Tibial nerve (tissue), 4 donors: ENCODE data around the gene KRT85. TPM values are rescaled to one million over a fixed set of nuclear protein-coding genes. Genes with fewer than 3 reads are reported as not detected.

Experiments
- DNase-seq, 2 donors: peaks; one replicate each; pipeline ENCODE4 v3.0.0-alpha.2; 2019; ENCODE audit warnings: low spot score in 2 of 2
- H3K27ac ChIP-seq, 4 donors: fragments of 200-600 bp; sonication (generic) in 3 of 4; one replicate each; pipeline ENCODE4 v1.5.1; 2017 to 2019; ENCODE audit warnings: mild to moderate bottlenecking in 1 of 4
- H3K27me3 ChIP-seq, 2 donors: fragments of 200-600 bp; sonication (generic) in 1 of 2; one replicate each; pipeline versions ENCODE4 v1.5.1 to v1.6.0; 2017 to 2019
- H3K36me3 ChIP-seq, 3 donors: fragments of 200-600 bp; sonication (generic); one replicate each; pipeline ENCODE4 v1.5.1; 2018 to 2019
- H3K4me1 ChIP-seq, 4 donors: fragments of 200-600 bp; sonication (generic) in 3 of 4; one replicate each; pipeline ENCODE4 v1.5.1; 2017 to 2019
- H3K4me3 ChIP-seq, 4 donors: fragments of 200-600 bp; sonication (generic) in 3 of 4; one replicate each; pipeline ENCODE4 v1.5.1; 2017 to 2019; ENCODE audit warnings: mild to moderate bottlenecking in 1 of 4, moderate library complexity in 1 of 4
- H3K9me3 ChIP-seq, 4 donors: fragments of 200-600 bp; sonication (generic) in 3 of 4; one replicate each; pipeline ENCODE4 v1.5.1; 2017 to 2019
- CTCF ChIP-seq, 5 experiments: fragments of 200-600 bp in 3 of 5; fragments of 450-650 bp in 2 of 5; sonication (generic) in 3 of 5; IDR thresholded peaks; one replicate each; pipeline ENCODE4 v1.5.1; 2016 to 2019; ENCODE audit warnings: antibody characterized with exemption in 5 of 5, mild to moderate bottlenecking in 3 of 5, moderate library complexity in 2 of 5
- EP300 ChIP-seq, 2 donors: sonication (generic); formaldehyde crosslinking; IDR thresholded peaks; one replicate each; pipeline ENCODE4 v1.6.1; 2017; ENCODE audit warnings: antibody characterized with exemption in 2 of 2, mild to moderate bottlenecking in 1 of 2
- POLR2A ChIP-seq, 2 donors: fragments of 450-650 bp; IDR thresholded peaks; one replicate each; pipeline ENCODE4 v1.6.1; 2017; ENCODE audit warnings: antibody characterized with exemption in 2 of 2, mild to moderate bottlenecking in 2 of 2, moderate library complexity in 2 of 2
- WGBS, 2 donors: methylation state at CpG; one replicate each; pipeline ENCODE4 v1.1.5; 2018; 5-methylcytosine and 5-hydroxymethylcytosine counted together
- total RNA-seq, 4 donors: library from RNA; depleted of rRNA; stranded (reverse); fragments of >200 nt; gene quantifications; one replicate each; pipeline ENCODE4 v1.1.0, GENCODE V29; 2016

KRT85 gene
- total RNA-seq, 4 donors from 2014 or later, result not detected

GRCh38 chr12:52395761-52396434 is 28.6 kb upstream of the KRT85 start:
- H3K36me3 ChIP-seq, result no peaks in the 10 kb centered on the region
- no peaks in the 10 kb centered on the region for H3K9me3 ChIP-seq
- WGBS, 2 donors, result 63 to 68% methylated on average over 20 of the region's 20 CpGs
- DNase-seq, result peak; percentile 44 to 53
- H3K4me3 ChIP-seq, result no peak overlapping the region
- TF ChIP-seq POLR2A (IDR thresholded peaks at IDR 0.05), result no peak
- TF ChIP-seq CTCF (IDR thresholded peaks at IDR 0.05), result peak in 2 of 5 experiments; percentile 3 to 11
- H3K27me3 ChIP-seq, result no peaks in the 10 kb centered on the region
- no peak overlapping the region for H3K27ac ChIP-seq
- peaks cover 0 to 5% (median 0%) of the 10 kb centered on the region in 4 donors for H3K4me1 ChIP-seq

GRCh38 chr12:52394836-52395405 is 27.6 kb upstream of the KRT85 start:
- no peak for DNase-seq
- Histone ChIP-seq H3K4me1 (peaks cover 0 to 5% (median 0%) of the 10 kb centered on the region in 4 donors), H3K9me3 (no peaks in the 10 kb centered on the region), H3K27ac (no peak overlapping the region), H3K36me3 (no peaks in the 10 kb centered on the region), H3K27me3 (peaks cover 0 to under 1% of the 10 kb centered on the region in 2 donors), H3K4me3 (no peak overlapping the region)
- no peak for TF ChIP-seq POLR2A (IDR thresholded peaks at IDR 0.05)
- TF ChIP-seq EP300 (IDR thresholded peaks at IDR 0.05), result no peak
- TF ChIP-seq CTCF (IDR thresholded peaks at IDR 0.05), result no peak
- WGBS, 2 donors, result 75 to 80% methylated on average over 13 of the region's 13 CpGs

- Histone ChIP-seq H3K4me1 (peaks cover 0 to 5% (median 0%) of the 10 kb centered on the region in 4 donors), H3K27me3 (peaks cover 0 to 6% of the 10 kb centered on the region in 2 donors), H3K27ac (no peak overlapping the region), H3K4me3 (no peak overlapping the region), H3K9me3 (no peaks in the 10 kb centered on the region), H3K36me3 (no peaks in the 10 kb centered on the region)
- DNase-seq, result no peak
- 91 to 95% methylated on average over 7 of the region's 7 CpGs for WGBS, 2 donors
- TF ChIP-seq CTCF (IDR thresholded peaks at IDR 0.05), result no peak
- no peak for TF ChIP-seq EP300 (IDR thresholded peaks at IDR 0.05)
- TF ChIP-seq POLR2A (IDR thresholded peaks at IDR 0.05), result no peak
These were observed 25.3 kb upstream of the KRT85 start for GRCh38 chr12:52392465-52393007.

- Histone ChIP-seq H3K4me3 (no peak overlapping the region), H3K27ac (no peak overlapping the region), H3K27me3 (peaks cover 0 to 6% of the 10 kb centered on the region in 2 donors), H3K4me1 (peaks cover 0 to 5% (median 0%) of the 10 kb centered on the region in 4 donors), H3K36me3 (no peaks in the 10 kb centered on the region), H3K9me3 (no peaks in the 10 kb centered on the region)
- no peak for DNase-seq
- no peak for TF ChIP-seq EP300 (IDR thresholded peaks at IDR 0.05)
- no peak for TF ChIP-seq POLR2A (IDR thresholded peaks at IDR 0.05)
- no peak for TF ChIP-seq CTCF (IDR thresholded peaks at IDR 0.05)
- WGBS, 2 donors, result 18 to 20% methylated on average over 3 to 4 of the region's 4 CpGs
These were observed 24.3 kb upstream of the KRT85 start for GRCh38 chr12:52391618-52392002.
